Activated naive CD4-positive, alpha-beta T cell treated with anti-CD3 and anti-CD28 coated beads for 36 hours (primary cell): ENCODE data around the gene WNT3. TPM values are rescaled to one million over a fixed set of nuclear protein-coding genes. Genes with fewer than 3 reads are reported as not detected.

Experiments
- CTCF ChIA-PET: fragments of 350-600 bp; sonication (Branson Sonifier 250); formaldehyde crosslinking; loops from one replicate; lab custom pipeline; 2021; ENCODE audit warnings: antibody characterized with exemption; lab: Charles Lee
- DNase-seq: peaks from one replicate; pipeline ENCODE4 v3.0.0-alpha.2; 2020
- H3K27ac Mint-ChIP-seq: one replicate; pipeline ENCODE4 v1.8.0; 2021; ENCODE audit warnings: mild to moderate bottlenecking, mixed read lengths
- H3K27me3 Mint-ChIP-seq: one replicate; pipeline ENCODE4 v1.8.0; 2021; ENCODE audit warnings: low read depth, mixed read lengths
- H3K36me3 Mint-ChIP-seq: one replicate; pipeline ENCODE4 v1.8.0; 2021; ENCODE audit warnings: low read depth, mixed read lengths
- H3K4me1 Mint-ChIP-seq: one replicate; pipeline ENCODE4 v1.8.0; 2021; ENCODE audit warnings: low read depth, mixed read lengths
- H3K4me3 Mint-ChIP-seq: one replicate; pipeline ENCODE4 v1.8.0; 2021; ENCODE audit warnings: mild to moderate bottlenecking, moderate library complexity, mixed read lengths
- H3K9me3 Mint-ChIP-seq: one replicate; pipeline ENCODE4 v1.8.0; 2021; ENCODE audit warnings: mixed read lengths
- intact Hi-C: fragments of 100-400 bp; cut with micrococcal nuclease; formaldehyde crosslinking; loops from one replicate; pipeline ENCODE4 v1.15.1; 2023
- total RNA-seq, 2 experiments: library from RNA; stranded (reverse); gene quantifications; one replicate each; pipeline ENCODE4 v1.2.3, GENCODE V29; 2021

The WNT3 gene
- total RNA-seq, 2 experiments from 2014 or later = not detected

DNA sequence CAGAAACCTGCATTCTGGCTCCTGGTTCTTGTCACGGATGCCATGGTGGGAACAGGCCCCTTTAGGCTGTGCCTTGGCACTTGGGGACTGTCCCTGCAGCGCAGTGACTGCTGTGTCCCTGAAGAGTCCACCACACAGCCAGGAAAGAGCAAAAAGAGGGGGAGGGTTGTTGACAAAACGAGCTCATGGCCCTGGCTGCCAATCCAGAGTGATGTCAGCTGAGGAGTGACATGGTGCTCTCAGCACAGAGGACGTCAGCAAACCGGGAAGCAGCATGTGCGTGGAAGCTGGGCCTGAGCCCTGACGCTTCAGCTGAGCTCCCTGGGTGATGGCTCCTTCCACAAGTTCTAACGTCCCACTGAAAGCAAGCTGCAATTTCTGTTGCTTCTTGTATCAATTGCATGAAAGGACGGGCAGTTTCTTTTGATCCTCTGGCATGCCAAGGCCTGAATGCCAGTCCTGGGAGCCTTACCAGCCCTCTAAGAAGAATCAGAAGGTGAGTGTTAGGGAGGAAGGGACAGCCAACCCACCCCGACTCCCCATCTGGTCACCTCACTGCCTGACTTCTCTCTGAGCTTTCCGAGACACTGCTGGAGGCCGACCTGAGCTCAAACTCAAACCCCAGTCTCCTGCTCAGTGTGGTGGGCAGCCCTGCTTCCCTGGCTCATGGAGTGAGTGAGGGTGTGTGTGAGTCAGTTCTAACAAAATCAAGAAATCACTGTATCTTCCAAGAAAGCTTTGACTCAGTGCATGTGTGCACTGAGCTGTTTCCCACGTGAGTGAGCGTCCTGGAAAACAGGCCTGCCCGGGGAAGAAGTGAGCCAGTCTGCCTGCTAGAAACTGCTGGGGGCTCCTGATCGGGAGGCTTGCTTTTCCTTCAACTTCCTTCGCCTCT lies 14.7 kb upstream of the WNT3 start:
- DNase-seq = no peak
- intact Hi-C loops = no loop called here
- H3K27ac Mint-ChIP-seq = no peak overlapping the region
- H3K9me3 Mint-ChIP-seq = no peaks in the 10 kb centered on the region
- no peak overlapping the region for H3K4me3 Mint-ChIP-seq
- CTCF ChIA-PET = interaction anchor here (0.8 to 1.2 kb wide), 2 partner anchors 9 to 158 kb away, joined by 3 to 5 read pairs; no protein-coding TSS in a partner anchor
- no peaks in the 10 kb centered on the region for H3K36me3 Mint-ChIP-seq
- peaks cover 5% of the 10 kb centered on the region for H3K4me1 Mint-ChIP-seq
- H3K27me3 Mint-ChIP-seq = peaks cover 6% of the 10 kb centered on the region

DNA sequence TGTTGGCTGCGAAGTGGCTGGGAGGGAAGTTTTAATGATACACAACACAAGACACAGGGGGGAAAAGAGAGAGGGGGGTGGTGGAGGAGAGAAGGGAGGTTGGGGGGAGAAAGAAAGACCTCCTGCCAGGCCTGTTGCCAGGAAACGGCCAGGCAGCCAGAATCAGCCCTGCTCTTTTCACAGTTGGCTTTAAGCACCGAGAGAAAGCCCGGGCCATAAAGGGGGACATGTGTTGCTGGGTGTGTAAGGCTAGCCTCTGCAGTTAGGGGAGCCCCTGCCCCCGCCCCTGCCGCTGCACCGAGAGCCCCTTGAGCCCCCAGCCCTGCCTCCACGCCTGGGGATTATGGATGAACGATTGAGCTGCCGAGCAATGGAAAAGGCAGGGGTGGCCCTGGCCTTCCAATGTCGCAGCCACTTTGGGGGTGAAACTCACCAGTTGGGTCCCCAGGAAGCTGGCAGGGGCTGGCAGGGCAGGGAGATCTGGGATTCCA lies 13.9 kb upstream of the WNT3 start:
- no peak overlapping the region for H3K27ac Mint-ChIP-seq
- DNase-seq = no peak
- intact Hi-C loops = no loop called here
- H3K36me3 Mint-ChIP-seq = no peaks in the 10 kb centered on the region
- no peaks in the 10 kb centered on the region for H3K9me3 Mint-ChIP-seq
- H3K4me1 Mint-ChIP-seq = peaks cover 5% of the 10 kb centered on the region
- peaks cover 2% of the 10 kb centered on the region for H3K27me3 Mint-ChIP-seq
- CTCF ChIA-PET = interaction anchor here (1.2 kb wide), 1 partner anchor 10 kb away, joined by 5 read pairs; no protein-coding TSS in a partner anchor
- no peak overlapping the region for H3K4me3 Mint-ChIP-seq

DNA sequence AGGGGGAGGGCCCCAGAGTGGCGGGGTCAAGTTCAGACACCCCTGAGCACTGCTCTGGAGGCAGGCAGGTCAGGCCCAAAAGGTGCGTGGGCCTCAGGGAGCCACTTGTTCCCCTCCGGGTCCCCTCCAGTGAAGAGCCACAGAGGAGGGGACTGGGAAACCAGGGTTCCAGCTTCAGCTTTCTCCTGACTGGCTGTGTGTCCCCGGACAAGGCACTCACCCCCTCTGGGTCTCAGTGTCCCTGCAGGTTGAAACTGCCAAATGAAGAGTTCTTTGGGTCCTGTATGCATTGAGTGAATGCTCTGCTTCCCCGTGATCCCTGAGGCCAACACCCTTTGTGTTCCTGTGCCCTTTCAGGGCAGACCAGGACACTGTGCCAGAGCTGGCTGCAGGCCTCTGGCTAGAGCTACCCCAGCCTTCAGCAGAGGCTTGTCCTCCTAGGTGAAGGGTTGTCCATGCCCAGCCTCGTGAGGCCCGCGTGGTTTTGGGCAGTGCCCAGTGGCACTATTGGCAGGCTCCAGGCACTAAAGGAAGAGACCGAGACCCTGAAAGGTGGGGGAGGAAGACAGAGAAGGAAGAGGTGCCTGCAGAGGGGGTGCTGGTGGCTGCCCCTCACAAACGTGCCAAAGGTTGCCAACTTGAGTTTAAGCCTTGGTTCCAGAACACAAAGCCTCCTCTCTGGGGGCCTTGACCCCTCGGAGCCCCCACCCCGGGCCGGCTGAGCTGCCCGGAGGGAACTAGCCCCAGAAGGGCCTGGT lies 13.3 kb upstream of the WNT3 start:
- no peaks in the 10 kb centered on the region for H3K27me3 Mint-ChIP-seq
- H3K4me3 Mint-ChIP-seq = no peak overlapping the region
- no peaks in the 10 kb centered on the region for H3K36me3 Mint-ChIP-seq
- DNase-seq = no peak
- CTCF ChIA-PET = no interaction called here
- H3K4me1 Mint-ChIP-seq = peaks cover 5% of the 10 kb centered on the region
- H3K9me3 Mint-ChIP-seq = no peaks in the 10 kb centered on the region
- intact Hi-C loops = no loop called here
- no peak overlapping the region for H3K27ac Mint-ChIP-seq

DNA sequence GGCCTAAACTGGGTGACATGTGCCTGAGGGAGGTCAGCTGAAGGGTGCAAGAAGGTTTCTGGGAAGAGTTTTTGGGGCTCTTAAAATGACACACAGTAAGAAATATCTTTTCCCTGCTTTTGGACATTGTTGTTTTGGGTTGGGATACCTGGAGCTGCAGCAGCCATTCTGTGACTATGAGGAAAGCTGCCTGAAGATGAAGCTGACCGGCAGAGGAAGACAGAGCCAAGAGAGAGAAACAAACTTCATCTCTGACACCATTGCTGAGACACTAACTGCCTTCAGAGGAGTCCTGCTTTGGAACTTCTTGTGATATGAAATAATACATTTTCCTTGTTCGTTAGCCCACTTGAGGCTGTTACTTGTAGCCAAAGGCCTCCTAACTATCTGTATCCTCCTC lies 8.8 kb upstream of the WNT3 start:
- Mint-ChIP-seq H3K4me1 (no peaks in the 10 kb centered on the region), H3K27me3 (peaks cover 3% of the 10 kb centered on the region), H3K27ac (no peak overlapping the region), H3K36me3 (no peaks in the 10 kb centered on the region), H3K4me3 (no peak overlapping the region), H3K9me3 (no peaks in the 10 kb centered on the region)
- DNase-seq = no peak
- CTCF ChIA-PET = interaction anchor here (3.0 kb wide), 1 partner anchor 15 kb away, joined by 9 read pairs; no protein-coding TSS in a partner anchor
- intact Hi-C loops = loop anchor here (10.0 kb wide), 1 partner anchor 612 kb away; no protein-coding TSS in a partner anchor

DNA sequence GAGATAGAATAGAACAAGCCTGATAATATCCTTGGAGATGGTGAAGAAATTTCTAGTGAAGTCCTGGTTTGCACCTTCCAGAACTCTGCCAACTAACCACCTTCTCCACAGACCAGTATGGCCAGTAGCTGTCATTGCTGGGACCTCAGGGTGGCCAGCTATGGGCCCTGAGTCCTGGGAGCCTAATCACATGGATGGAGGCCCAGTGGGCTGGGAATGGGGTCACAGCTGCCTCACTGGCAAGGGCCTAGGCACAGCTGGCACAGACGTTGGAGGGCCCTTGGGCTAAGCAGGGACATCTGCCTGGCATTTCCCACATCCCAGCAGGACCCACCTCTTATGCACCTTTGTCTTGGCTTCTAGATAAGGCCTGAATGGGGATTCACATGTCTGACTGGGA lies 7.6 kb upstream of the WNT3 start:
- no peaks in the 10 kb centered on the region for H3K4me1 Mint-ChIP-seq
- intact Hi-C loops = loop anchor here (10.0 kb wide), 1 partner anchor 611 kb away; no protein-coding TSS in a partner anchor
- CTCF ChIA-PET = interaction anchor here (0.9 to 2.7 kb wide), 2 partner anchors 9 to 45 kb away, joined by 3 to 13 read pairs; no protein-coding TSS in a partner anchor
- DNase-seq = no peak
- no peaks in the 10 kb centered on the region for H3K36me3 Mint-ChIP-seq
- no peak overlapping the region for H3K27ac Mint-ChIP-seq
- no peak overlapping the region for H3K4me3 Mint-ChIP-seq
- peaks cover 14% of the 10 kb centered on the region for H3K27me3 Mint-ChIP-seq
- no peaks in the 10 kb centered on the region for H3K9me3 Mint-ChIP-seq

DNA sequence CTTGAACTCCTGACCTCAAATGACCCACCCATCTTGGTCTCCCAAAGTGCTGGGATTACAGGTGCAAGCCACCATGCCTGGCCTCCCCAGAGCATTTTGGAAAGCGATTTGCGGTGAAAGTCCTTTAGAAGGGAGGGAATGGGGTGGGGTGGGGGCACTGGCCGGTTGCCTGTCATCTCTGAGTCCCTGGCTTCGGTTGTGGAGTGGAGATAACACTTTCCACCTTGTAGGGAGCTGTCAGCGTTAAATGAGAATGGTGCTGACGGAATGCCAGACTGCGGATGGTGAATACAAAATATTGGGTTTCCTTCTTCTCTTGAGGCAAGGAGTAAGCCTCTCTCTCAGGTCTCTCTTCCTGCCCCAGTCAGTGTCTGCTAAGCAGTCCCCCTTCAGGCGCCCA lies 5.2 kb upstream of the WNT3 start:
- Mint-ChIP-seq H3K4me1 (peaks cover 6% of the 10 kb centered on the region), H3K27ac (no peak overlapping the region), H3K27me3 (peaks cover 32% of the 10 kb centered on the region), H3K4me3 (no peak overlapping the region), H3K36me3 (no peaks in the 10 kb centered on the region), H3K9me3 (no peaks in the 10 kb centered on the region)
- CTCF ChIA-PET = interaction anchor here (2.7 kb wide), 1 partner anchor 12 kb away, joined by 13 read pairs; no protein-coding TSS in a partner anchor
- no peak for DNase-seq
- intact Hi-C loops = loop anchor here (10.0 kb wide), 1 partner anchor 609 kb away; no protein-coding TSS in a partner anchor

DNA sequence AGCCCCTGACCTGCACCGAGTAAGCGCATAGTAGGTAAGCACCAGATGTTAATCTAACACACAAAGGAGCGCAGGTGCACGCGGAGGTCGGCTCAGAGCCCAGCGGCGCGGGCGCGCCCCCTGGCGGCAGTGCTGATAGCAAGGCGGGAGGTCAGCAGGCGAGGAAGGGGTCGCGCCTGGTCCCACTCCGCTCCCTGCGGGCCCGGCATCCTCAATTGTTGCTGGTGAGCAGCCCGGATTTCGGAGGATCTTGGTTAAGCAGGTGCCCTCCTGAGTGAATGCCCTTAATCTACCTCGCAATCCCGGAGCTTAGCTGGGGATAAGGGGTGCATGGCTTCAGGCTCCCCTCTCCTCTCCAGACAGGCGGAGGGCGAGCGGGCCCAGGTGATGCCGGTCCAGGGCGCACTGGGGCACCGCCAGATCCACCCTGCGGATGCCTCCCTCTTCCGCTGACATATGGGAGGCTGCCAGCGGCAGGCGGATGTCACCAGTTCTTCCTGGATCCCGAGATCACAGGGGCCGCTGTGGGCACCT lies 4.0 kb upstream of the WNT3 start:
- H3K27ac Mint-ChIP-seq = no peak overlapping the region
- CTCF ChIA-PET = interaction anchor here (1.1 to 1.3 kb wide), 2 partner anchors 27 to 31 kb away, joined by 3 to 4 read pairs; no protein-coding TSS in a partner anchor
- peaks cover 43% of the 10 kb centered on the region for H3K27me3 Mint-ChIP-seq
- peak; percentile 59 for DNase-seq
- no peaks in the 10 kb centered on the region for H3K36me3 Mint-ChIP-seq
- H3K9me3 Mint-ChIP-seq = no peaks in the 10 kb centered on the region
- peaks cover 13% of the 10 kb centered on the region for H3K4me1 Mint-ChIP-seq
- H3K4me3 Mint-ChIP-seq = no peak overlapping the region
- intact Hi-C loops = loop anchor here (10.0 kb wide), 1 partner anchor 608 kb away; no protein-coding TSS in a partner anchor

DNA sequence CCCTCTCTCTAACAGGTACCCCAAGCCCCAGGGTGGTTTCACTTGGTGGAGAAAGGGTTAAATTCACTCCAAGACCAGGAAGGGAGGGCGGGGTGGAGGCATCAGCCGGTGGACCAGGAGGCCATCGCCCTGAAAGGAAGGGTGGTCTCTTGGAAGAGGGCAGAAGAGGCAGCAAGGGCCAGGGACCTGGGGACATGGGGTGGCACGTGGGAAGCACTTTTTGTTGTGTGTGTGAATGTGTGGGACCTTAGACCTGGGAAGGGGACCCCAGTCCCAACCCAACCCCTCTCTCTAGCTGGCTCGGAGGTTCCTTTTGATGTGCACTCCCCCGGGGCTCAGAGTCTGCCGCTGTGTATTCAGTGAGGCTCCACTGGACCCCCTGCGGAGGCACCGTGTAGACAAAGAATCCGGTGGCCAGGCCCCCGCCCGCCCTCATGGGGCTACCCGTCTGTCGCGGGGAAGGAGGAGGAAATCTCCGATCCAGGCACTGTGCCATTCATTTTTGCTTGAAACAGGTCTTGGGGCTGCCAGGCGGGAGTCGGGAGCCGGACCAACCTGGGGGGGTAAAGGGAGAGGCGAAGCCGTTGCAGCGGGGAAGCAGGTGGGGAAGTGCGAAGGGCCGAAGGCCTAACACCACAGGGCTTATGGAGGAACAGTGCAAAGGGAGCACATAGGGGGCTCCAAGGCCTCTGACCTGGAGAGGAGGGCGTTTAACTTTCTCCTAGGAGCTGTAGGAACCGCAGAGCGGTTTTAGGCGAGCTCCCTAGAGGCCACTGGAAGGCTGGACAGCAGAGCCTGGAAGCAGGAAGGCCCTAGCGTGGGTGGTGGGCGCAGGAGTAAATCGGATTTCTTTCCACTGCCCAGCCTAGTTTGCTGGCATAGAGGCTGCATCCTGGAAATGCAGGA lies 3.2 kb upstream of the WNT3 start:
- H3K27me3 Mint-ChIP-seq = peaks cover 48% of the 10 kb centered on the region
- H3K9me3 Mint-ChIP-seq = no peaks in the 10 kb centered on the region
- no peak overlapping the region for H3K4me3 Mint-ChIP-seq
- CTCF ChIA-PET = interaction anchor here (0.5 to 1.3 kb wide), 3 partner anchors 27 to 135 kb away, joined by 3 to 4 read pairs (median 3); no protein-coding TSS in a partner anchor
- intact Hi-C loops = loop anchor here (10.0 kb wide), 1 partner anchor 607 kb away; no protein-coding TSS in a partner anchor
- no peaks in the 10 kb centered on the region for H3K36me3 Mint-ChIP-seq
- no peak for DNase-seq
- H3K4me1 Mint-ChIP-seq = peaks cover 14% of the 10 kb centered on the region
- H3K27ac Mint-ChIP-seq = no peak overlapping the region

DNA sequence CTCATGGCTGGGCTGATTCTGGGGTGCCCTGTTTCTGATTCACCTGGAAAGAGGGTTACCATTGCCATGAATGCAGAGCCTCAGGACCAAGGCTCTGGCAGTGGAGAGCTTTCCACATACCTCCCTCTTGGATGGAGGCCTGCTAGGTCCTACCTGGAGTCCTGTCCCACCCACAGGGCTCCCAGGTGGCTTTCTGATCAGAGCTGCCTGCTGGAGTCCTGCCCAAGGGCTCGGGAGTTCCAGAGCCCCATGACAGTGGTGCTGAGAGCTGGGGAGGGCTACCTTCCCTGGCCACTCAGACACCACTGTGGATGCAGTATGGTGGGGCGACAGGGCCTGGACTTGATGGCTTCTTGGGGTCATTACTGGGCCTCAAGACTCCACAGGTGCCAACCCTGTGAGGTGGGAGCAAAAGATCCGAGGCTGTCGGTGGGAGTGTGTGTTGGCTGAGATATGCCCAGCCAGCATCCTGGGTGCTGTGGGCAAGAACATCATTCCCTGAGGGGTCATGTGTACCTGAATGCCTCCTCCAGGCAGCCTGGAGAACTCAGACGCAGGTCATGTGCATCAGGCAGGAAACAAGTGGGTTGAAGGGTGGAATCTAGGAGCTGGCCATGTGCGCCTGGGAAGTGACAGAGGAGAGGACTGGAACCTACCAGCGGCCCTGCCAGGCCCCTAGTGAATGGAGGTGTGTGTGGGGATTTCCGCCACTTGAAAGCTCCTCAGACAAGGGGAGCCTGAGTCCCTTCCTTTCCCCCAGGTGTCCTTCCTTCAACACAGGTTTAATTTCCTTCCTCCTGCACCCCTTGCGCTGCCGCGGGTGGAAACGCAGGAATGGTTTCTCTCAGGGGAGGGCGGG lies 2.3 kb upstream of the WNT3 start:
- Mint-ChIP-seq H3K4me1 (peaks cover 14% of the 10 kb centered on the region), H3K9me3 (no peaks in the 10 kb centered on the region), H3K27me3 (peaks cover 57% of the 10 kb centered on the region), H3K4me3 (no peak overlapping the region), H3K36me3 (no peaks in the 10 kb centered on the region), H3K27ac (no peak overlapping the region)
- no peak for DNase-seq
- intact Hi-C loops = loop anchor here (10.0 kb wide), 1 partner anchor 606 kb away; no protein-coding TSS in a partner anchor
- CTCF ChIA-PET = interaction anchor here (0.5 to 1.4 kb wide), 2 partner anchors 15 to 136 kb away, joined by 3 to 4 read pairs; no protein-coding TSS in a partner anchor

DNA sequence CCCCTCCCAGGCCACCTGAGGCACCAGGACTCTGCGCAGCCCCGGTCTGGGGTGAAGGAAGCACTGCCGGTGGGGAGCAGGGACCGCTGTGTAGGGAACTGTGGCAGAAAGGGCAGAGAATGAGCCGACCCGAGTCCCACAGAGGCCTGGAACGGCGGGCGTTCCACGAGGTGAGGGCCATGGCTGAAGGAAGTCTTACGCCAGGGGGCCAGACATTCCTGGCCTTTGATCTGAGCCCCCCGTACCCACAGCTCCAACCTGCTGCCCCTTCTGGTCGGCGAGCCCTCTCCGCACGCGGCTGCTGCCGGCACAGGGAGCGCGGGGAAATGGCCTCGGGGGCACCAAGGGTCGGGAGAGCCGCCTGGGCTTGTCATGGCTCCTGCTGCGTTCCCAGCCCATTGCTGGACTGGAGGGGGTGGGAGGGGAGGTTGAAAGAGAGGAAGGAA lies 1.4 kb upstream of the WNT3 start:
- intact Hi-C loops = loop anchor here (10.0 kb wide), 1 partner anchor 605 kb away; no protein-coding TSS in a partner anchor

More for the DNA sequence above, 1.4 kb upstream of the WNT3 start:
- Mint-ChIP-seq H3K27me3 (peaks cover 60% of the 10 kb centered on the region), H3K4me3 (peak overlapping the region; percentile 63), H3K36me3 (no peaks in the 10 kb centered on the region), H3K9me3 (no peaks in the 10 kb centered on the region), H3K4me1 (peaks cover 14% of the 10 kb centered on the region), H3K27ac (no peak overlapping the region)
- no peak for DNase-seq
- CTCF ChIA-PET = interaction anchor here (1.4 kb wide), 1 partner anchor 15 kb away, joined by 4 read pairs; no protein-coding TSS in a partner anchor
